Measurements from ENCODE around the gene PARN.
"Not testable (repeated sequence)": the region's sequence is repeated elsewhere in the genome, so short reads cannot be mapped to it uniquely, and the experiment has no call there.

Gene PARN

DNA sequence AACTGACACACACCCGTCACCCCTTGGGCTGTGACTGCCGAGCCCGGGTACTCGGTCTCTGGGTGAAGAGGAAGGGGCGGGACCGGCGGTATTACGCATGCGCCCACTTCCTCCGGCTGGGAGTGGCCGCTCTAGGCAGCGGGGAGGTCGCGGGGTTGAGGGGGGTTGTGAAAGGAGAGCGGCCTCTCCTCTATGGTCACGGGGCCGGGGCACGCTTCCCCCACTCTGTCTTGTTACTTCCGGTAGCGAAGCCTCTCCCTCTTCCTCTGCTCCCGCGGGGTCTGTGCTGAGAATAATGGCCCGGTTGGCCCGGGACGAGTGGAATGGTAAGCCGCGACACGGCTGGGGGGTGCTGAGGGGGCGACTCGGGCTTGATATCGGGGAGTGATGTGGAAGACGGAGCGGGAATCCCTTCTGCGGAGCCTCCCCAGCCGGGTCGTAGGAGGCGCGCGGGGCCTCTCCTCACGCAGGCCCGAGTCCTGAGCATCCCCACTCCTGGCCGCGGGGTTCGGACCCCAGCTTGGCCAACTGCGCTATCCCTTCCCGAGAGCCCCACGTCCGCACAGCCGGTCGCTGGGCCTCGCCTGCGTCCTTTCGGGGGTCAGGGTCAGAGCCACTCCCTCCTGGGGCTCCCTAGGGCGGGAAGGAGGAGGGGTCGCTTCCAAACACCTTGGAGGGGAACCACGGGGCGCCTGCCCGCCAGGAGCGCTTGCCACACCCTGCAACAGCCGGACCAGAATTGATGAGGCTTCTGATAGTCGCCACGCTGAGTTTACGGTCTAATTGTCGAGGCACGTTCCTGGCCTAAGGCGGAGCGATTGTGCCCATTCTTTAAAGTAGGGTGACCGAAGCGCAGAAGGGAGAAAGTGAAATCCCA lies 2.9 kb upstream of the PARN start, which contains the start of gene BFAR:
Gene BFAR, plus strand, starts transcription at position 259 of the 877 bp plus-strand sequence. CDS start 11,396 bp downstream, outside the sequence.
- DNase-seq (ENCODE audit: low read depth): peak; percentile 97

- DNase-seq (ENCODE audit: low read depth): not testable (repeated sequence)
Measured at GRCh38 chr16:14630620-14631330, 715 bp upstream of the PARN start.

- no peak for DNase-seq (ENCODE audit: low read depth)
Measured at GRCh38 chr16:14629612-14629918, 495 bp downstream of the PARN start.

DNA sequence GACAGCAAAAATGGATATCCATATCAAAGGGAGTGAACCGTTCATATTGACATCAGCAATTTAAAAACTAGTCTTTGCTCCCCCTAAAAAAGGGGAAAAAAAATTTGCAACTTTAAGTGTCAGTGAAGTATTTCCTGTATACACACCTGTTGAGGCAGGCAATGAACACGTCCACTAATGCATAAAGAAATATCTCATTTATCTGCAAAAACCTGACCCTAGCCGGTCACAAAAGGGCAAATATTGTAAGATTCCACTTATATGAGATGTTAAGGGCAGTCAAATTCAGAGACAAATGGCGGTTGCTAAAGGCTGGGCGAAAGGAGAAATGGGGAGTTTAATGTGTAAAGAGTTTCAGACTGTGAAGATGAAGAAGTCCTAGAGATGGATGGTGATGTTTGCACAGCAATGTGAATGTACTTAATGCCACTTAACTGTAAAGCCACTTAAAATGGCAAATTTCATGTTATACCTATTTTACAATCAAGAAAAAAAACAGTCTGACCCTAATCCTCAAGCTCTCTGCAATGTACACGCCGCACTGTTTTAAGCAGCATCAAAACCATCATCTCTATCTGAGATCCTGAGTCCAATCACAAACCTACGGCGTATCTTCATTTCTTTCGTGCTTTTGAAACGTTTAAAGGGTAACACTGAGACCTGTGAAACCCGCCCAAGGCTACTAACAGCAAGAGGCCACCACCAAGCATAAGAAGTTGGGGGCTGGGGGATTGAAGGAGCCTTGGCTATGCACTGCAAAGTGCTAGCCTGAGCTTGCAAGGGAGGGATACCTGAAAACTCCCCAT lies 1.1 kb downstream of the PARN start:
- no peak for DNase-seq (ENCODE audit: low read depth)

DNA sequence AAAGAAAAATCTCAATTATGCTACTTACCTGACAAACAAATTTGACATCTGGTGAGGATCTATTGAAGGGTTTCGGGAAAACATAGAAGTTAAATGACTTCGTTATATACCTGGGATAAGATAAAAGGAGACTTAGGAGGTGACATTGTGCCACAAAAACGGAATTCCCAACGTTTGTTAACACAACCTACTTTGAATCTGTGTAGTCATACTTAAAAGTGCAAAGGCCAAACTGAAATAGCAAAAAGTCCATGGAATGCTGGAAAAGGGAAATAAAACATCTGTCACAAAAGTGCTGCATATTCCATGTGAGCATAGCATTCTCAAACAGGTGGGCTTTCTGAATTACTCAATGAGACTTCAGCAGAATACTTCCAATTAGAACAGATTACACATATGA lies 3.0 kb downstream of the PARN start:
- DNase-seq (ENCODE audit: low read depth): no peak

DNA sequence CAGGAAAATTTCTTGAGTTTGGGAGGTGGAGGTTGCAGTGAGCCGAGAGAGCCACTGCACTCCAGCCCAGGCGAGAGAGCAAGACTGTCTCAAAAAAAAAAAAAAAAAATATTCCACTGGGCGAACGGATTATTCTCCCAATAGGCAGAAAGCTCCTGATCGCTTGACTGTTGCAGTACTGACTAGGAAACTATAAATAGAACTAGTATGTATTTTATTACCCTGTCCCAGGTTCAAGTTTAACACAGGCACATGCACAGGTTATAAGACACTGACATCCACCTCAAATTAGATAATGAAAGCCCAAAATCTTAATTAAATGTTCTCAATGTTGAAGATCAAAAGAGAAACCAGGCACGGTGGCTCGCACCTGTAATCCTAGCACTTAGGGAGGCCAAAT lies 11.5 kb downstream of the PARN start:
- no peak for DNase-seq (ENCODE audit: low read depth)

GRCh38 chr16:14616280-14616679 lies 13.8 kb downstream of the PARN start:
- no peak for DNase-seq (ENCODE audit: low read depth)

- DNase-seq (ENCODE audit: low read depth): no peak
Measured at GRCh38 chr16:14613991-14614390, 16.1 kb downstream of the PARN start.

- DNase-seq (ENCODE audit: low read depth): no peak
Measured at GRCh38 chr16:14611660-14612059, 18.4 kb downstream of the PARN start.

DNA sequence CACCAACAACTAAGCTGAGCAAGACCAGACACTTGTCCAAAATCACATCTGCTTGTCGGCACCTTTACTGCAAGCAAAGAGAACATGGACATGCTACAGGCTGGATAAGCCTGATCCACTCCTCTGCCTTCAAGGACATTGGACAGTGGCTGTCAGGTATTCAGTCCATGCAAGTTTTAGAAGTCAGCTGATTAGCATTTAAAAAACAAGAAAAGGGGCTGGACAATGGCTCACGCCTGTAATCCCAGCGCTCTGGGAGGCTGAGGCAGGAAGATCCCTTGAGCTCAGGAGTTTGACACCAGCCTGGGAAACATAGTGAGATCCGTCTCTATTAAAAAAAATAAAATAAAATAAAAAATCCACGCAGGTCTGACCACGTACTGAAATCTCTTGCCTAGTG lies 20.3 kb downstream of the PARN start:
- DNase-seq (ENCODE audit: low read depth): no peak

- no peak for DNase-seq (ENCODE audit: low read depth)
Measured at GRCh38 chr16:14608604-14609003, 21.5 kb downstream of the PARN start.

DNA sequence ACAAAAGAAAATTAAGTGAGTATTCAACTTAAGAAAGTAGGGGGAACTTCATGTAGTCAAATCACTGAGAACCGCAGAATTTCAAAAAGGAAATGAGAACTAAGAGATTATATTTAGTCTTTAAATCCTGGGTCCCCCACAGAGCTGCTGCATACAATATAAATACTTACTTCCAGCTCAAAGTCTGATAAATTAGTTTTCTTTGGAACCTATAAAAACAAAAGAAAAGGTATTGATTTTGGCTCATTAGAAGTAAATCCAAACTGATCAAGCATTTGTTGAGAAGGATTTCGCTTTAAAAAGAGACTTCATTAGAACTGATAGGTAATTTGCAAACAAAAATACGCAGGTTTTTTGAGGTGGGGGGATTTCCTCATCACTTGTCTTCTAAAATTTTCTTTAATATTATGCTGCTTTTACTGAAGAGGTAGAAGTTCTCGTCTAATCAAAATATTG lies 21.9 kb downstream of the PARN start:
- DNase-seq (ENCODE audit: low read depth): no peak

- no peak for DNase-seq (ENCODE audit: low read depth)
Measured at GRCh38 chr16:14606102-14606501, 24.0 kb downstream of the PARN start.

GRCh38 chr16:14602443-14602963 lies 27.6 kb downstream of the PARN start:
- DNase-seq (ENCODE audit: low read depth): no peak

DNA sequence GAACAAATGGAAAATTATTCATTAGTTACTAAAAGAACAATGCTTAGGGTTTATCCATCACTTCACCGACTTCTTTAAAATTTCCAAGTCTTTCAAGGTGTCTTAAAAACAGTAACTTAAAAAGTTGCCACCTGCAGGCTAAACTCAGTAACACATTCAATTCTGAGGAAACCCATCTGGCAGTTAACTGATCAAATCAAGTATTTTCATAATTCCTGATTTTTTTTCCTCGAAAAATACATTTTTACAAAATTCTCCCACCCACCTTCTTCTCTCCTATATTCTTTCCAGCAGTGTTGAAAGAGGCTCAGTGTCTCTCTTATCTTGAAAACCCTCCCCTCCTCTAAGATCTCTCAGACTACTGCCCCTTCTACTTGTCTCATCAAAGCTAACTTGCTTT lies 29.9 kb downstream of the PARN start:
- peak; percentile 24 for DNase-seq (ENCODE audit: low read depth)

DNA sequence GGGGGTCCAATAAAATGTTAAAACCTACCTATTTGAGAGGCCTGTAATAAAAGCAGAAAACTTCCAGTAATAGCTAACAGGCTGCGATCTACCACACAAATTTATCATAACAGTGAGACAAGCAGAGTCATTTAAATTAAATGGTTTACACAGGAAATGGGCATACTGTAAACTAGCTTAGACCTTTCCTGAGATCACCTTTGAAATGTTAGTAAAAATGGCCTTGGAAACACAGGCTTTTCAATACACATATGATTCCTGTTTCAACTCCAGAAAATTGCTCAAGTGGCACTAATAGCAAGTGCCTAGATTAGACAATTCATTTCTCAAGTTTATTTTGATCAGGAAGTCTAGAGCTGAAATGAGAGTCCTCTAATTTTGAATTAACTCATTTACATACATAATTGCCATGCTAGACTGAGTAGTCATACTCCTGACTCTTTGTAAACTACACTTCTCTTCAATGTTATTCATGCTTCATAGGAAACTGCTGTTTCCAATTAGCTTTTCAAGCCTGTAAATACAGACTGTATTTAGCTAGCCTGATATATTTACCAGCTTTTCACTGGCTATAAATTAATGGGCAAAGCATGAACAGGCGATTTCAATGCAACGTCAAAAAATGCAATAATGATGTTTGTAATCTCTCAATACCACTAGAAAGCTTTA lies 43.3 kb downstream of the PARN start:
- peak; percentile 21 for DNase-seq (ENCODE audit: low read depth)

- no peak for DNase-seq (ENCODE audit: low read depth)
Measured at GRCh38 chr16:14585287-14585686, 44.8 kb downstream of the PARN start.

DNA sequence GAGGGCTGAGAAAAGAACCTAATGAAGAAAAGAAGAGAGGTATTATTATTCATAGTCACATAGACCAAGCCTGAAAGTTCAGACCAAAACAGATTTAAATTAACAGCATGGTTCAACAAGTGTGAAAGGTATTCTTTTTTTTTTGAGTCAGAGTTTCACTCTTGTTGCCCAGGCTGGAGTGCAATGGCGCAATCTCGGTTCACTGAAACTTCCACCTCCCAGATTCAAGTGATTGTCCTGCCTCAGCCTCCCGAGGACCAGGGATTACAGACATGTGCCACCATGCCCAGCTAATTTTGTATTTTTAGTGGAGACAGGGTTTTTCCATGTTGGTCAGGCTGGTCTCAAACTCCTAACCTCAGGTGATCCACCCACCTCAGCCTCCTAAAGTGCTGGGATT lies 49.1 kb downstream of the PARN start:
- not testable (repeated sequence) for DNase-seq (ENCODE audit: low read depth)

GRCh38 chr16:14579266-14579665 lies 50.8 kb downstream of the PARN start:
- DNase-seq (ENCODE audit: low read depth): no peak

- no peak for DNase-seq (ENCODE audit: low read depth)
Measured at GRCh38 chr16:14576532-14576931, 53.5 kb downstream of the PARN start.

DNA sequence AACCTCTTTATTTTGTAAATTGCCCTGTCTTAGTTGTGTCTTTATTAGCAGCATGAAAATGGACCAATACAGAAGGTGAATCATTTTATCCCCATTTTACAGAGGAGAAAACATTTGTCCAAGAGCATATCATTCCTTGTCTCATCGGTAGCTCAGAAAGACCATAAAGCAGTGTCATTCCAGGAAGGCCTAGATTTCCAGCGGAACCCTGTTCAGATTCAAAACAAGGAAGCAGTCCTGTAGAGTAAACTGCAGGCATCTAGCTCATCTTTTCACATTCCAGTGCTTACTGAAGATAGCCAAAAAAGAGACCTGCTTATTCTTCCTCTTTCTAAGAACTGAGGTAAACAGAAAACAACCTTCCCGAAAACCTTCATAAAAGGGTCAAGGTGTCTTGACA lies 54.0 kb downstream of the PARN start:
- no peak for DNase-seq (ENCODE audit: low read depth)
